WTC11 (cell line): ENCODE data around the gene RAB3B. TPM values are rescaled to one million over a fixed set of nuclear protein-coding genes. Genes with fewer than 3 reads are reported as not detected.

ENCODE experiments used
- ATAC-seq: fragments of 200-7000 bp; cut with Tn5 transposase; 2 replicates; pipeline ENCODE4 v1.10.0; 2021; ENCODE audit warnings: mild to moderate bottlenecking, moderate library complexity
- CTCF ChIA-PET: fragments of 300-600 bp; sonication (Branson Sonifier 250); formaldehyde crosslinking; loops from one replicate; lab custom pipeline; 2021; ENCODE audit warnings: antibody characterized with exemption; lab: Charles Lee
- POLR2A ChIA-PET: fragments of 350-600 bp; sonication (Branson Sonifier 250); formaldehyde crosslinking; loops from one replicate; lab custom pipeline; 2021; ENCODE audit warnings: antibody characterized with exemption; lab: Charles Lee
- DNase-seq: peaks from one replicate; pipeline ENCODE4 v3.0.0; 2021; ENCODE audit warnings: low spot score
- H3K27ac Mint-ChIP-seq: 2 replicates; pipeline ENCODE4 v1.8.0; 2021; ENCODE audit warnings: mixed read lengths
- H3K27me3 Mint-ChIP-seq: 2 replicates; pipeline ENCODE4 v1.8.0; 2021; ENCODE audit warnings: low read depth, mild to moderate bottlenecking, moderate library complexity, mixed read lengths
- H3K36me3 Mint-ChIP-seq: 2 replicates; pipeline ENCODE4 v1.8.0; 2021; ENCODE audit warnings: mixed read lengths
- H3K4me1 Mint-ChIP-seq: 2 replicates; pipeline ENCODE4 v1.8.0; 2022; ENCODE audit warnings: mixed read lengths
- H3K4me3 Mint-ChIP-seq: 2 replicates; pipeline ENCODE4 v1.8.0; 2021; ENCODE audit warnings: mild to moderate bottlenecking, moderate library complexity, mixed read lengths
- H3K9me3 Mint-ChIP-seq: 2 replicates; pipeline ENCODE4 v1.8.0; 2021; ENCODE audit warnings: mixed read lengths
- AR ChIP-seq: fragments of 250-450 bp; sonication (Bioruptor Pico); IDR thresholded peaks from 2 replicates; pipeline ENCODE4 v1.9.0; 2021; ENCODE audit warnings: mild to moderate bottlenecking
- ATF2 ChIP-seq: sonication (generic); formaldehyde crosslinking; IDR thresholded peaks from 2 replicates; pipeline ENCODE4 v1.8.1; 2022; ENCODE audit warnings: low read depth, missing genetic modification reagents, borderline replicate concordance
- CBFB ChIP-seq: sonication (generic); formaldehyde crosslinking; IDR thresholded peaks from 2 replicates; pipeline ENCODE4 v1.8.1; 2022; ENCODE audit warnings: mild to moderate bottlenecking, low read depth, missing genetic modification reagents
- CDX4 ChIP-seq: fragments of 250-450 bp; sonication (Bioruptor Pico); IDR thresholded peaks from 2 replicates; pipeline ENCODE4 v1.9.0; 2021; ENCODE audit warnings: moderate library complexity, mild to moderate bottlenecking, inconsistent platforms, borderline replicate concordance
- CREB1 ChIP-seq: sonication (generic); formaldehyde crosslinking; IDR thresholded peaks from 2 replicates; pipeline ENCODE4 v1.8.0; 2023; ENCODE audit warnings: mild to moderate bottlenecking, missing genetic modification reagents
- EMX1 ChIP-seq: fragments of 250-450 bp; sonication (Bioruptor Pico); IDR thresholded peaks from 2 replicates; pipeline ENCODE4 v1.8.0; 2021; ENCODE audit warnings: mild to moderate bottlenecking
- ERG ChIP-seq: fragments of 250-450 bp; sonication (Bioruptor Pico); IDR thresholded peaks from 2 replicates; pipeline ENCODE4 v1.8.0; 2021; ENCODE audit warnings: mild to moderate bottlenecking
- FOXP4 ChIP-seq: sonication (generic); formaldehyde crosslinking; IDR thresholded peaks from 2 replicates; pipeline ENCODE4 v1.8.0; 2022; ENCODE audit warnings: mild to moderate bottlenecking, missing genetic modification reagents
- GABPB1 ChIP-seq: sonication (generic); formaldehyde crosslinking; IDR thresholded peaks from 2 replicates; pipeline ENCODE4 v1.8.1; 2023; ENCODE audit warnings: mild to moderate bottlenecking, missing genetic modification reagents
- GRHL2 ChIP-seq: fragments of 250-450 bp; sonication (Bioruptor Pico); IDR thresholded peaks from 2 replicates; pipeline ENCODE4 v1.8.0; 2022; ENCODE audit warnings: mild to moderate bottlenecking, moderate library complexity; ENCODE audit not compliant: insufficient replicate concordance, severe bottlenecking
- NFYB ChIP-seq: sonication (generic); formaldehyde crosslinking; conservative IDR thresholded peaks from 2 replicates; pipeline ENCODE4 v1.8.0; 2022; ENCODE audit warnings: low read depth, missing genetic modification reagents
- PRRX2 ChIP-seq: fragments of 250-450 bp; sonication (Bioruptor Pico); IDR thresholded peaks from 2 replicates; pipeline ENCODE4 v1.8.0; 2021; ENCODE audit warnings: mild to moderate bottlenecking
- SP1 ChIP-seq: sonication (generic); formaldehyde crosslinking; conservative IDR thresholded peaks from 2 replicates; pipeline ENCODE4 v1.8.1; 2022; ENCODE audit warnings: missing genetic modification reagents
- USF2 ChIP-seq: sonication (generic); formaldehyde crosslinking; IDR thresholded peaks from 2 replicates; pipeline ENCODE4 v1.8.1; 2023; ENCODE audit warnings: mild to moderate bottlenecking, missing genetic modification reagents, moderate library complexity
- ZMAT4 ChIP-seq: fragments of 250-450 bp; sonication (Bioruptor Pico); IDR thresholded peaks from 2 replicates; pipeline ENCODE4 v1.9.0; 2021; ENCODE audit warnings: mild to moderate bottlenecking
- ZNF232 ChIP-seq: sonication (generic); formaldehyde crosslinking; IDR thresholded peaks from 2 replicates; pipeline ENCODE4 v1.8.0; 2022; ENCODE audit warnings: mild to moderate bottlenecking, missing genetic modification reagents
- ZNF512 ChIP-seq: sonication (generic); formaldehyde crosslinking; IDR thresholded peaks from 2 replicates; pipeline ENCODE4 v1.8.1; 2022; ENCODE audit warnings: missing genetic modification reagents, borderline replicate concordance
- total RNA-seq: library from RNA; stranded (reverse); gene quantifications from 3 replicates; pipeline ENCODE4 v1.2.3, GENCODE V29; 2021

Gene RAB3B
- total RNA-seq, 1 experiment from 2014 or later, result 36.9 TPM

GRCh38 chr1:51861669-51862068 is 128.8 kb downstream of the RAB3B start (continued):
- TF ChIP-seq AR, result no peak
- TF ChIP-seq CREB1 (CRISPR knock-in tag), result no peak
- no peak for TF ChIP-seq PRRX2 (CRISPR knock-in tag)

GRCh38 chr1:51859735-51860134 is 130.8 kb downstream of the RAB3B start:
- no peak for TF ChIP-seq EMX1
- no peak for TF ChIP-seq GABPB1 (CRISPR knock-in tag)
- TF ChIP-seq ZNF232 (CRISPR knock-in tag), result no peak
- TF ChIP-seq CDX4 (CRISPR knock-in tag), result no peak
- TF ChIP-seq ATF2, result no peak
- no peak for TF ChIP-seq ZNF512
- TF ChIP-seq GRHL2, result no peak
- no peak for TF ChIP-seq FOXP4 (CRISPR knock-in tag)
- no peak for TF ChIP-seq NFYB (CRISPR knock-in tag)
- TF ChIP-seq AR, result no peak
- no peak for TF ChIP-seq SP1 (CRISPR knock-in tag)
- no peak for TF ChIP-seq USF2 (CRISPR knock-in tag)
- TF ChIP-seq ZMAT4 (CRISPR knock-in tag), result no peak
- no peak for TF ChIP-seq ERG
- TF ChIP-seq CBFB, result no peak
- Mint-ChIP-seq H3K4me1 (peaks cover 51% of the 10 kb centered on the region), H3K27me3 (no peaks in the 10 kb centered on the region), H3K9me3 (no peaks in the 10 kb centered on the region), H3K4me3 (no peak overlapping the region), H3K36me3 (peaks cover 10% of the 10 kb centered on the region), H3K27ac (peak overlapping the region; percentile 19; the same call in 1 of the 2 replicates)
- DNase-seq, result no peak
- ChIA-PET POLR2A (no interaction called here), CTCF (interaction anchor here (0.5 kb wide), 1 partner anchor 552 kb away, joined by 3 read pairs; no protein-coding TSS in a partner anchor)
- peak; percentile 61; the same call in 1 of the 2 replicates for ATAC-seq
